PC-3 (cell line): ENCODE results near the gene RAB3B. TPM values are rescaled to one million over a fixed set of nuclear protein-coding genes. Genes with fewer than 3 reads are reported as not detected.

Source experiments
- ATAC-seq: fragments of 200-7000 bp; cut with Tn5 transposase; 2 replicates; pipeline ENCODE4 v1.9.1; 2020; ENCODE audit warnings: mild to moderate bottlenecking, moderate library complexity
- BruUV-seq: library from RNA; stranded (reverse); fragments of 400-500 nt; replicated peaks from 2 replicates; lab custom pipeline; 2021; lab: Mats Ljungman, UMichigan
- CTCF ChIA-PET: fragments of 300-600 bp; sonication (Branson Sonifier 250); formaldehyde crosslinking; loops from one replicate; lab custom pipeline; 2022; ENCODE audit warnings: antibody characterized with exemption; lab: Charles Lee
- POLR2A ChIA-PET: fragments of 300-600 bp; sonication (Branson Sonifier 250); formaldehyde crosslinking; loops from one replicate; lab custom pipeline; 2022; ENCODE audit warnings: antibody characterized with exemption; ENCODE audit not compliant: unreplicated experiment; lab: Charles Lee
- DNase-seq: peaks from one replicate; pipeline ENCODE4 v3.0.0-alpha.2; 2015
- H2AFZ ChIP-seq: fragments of 300-600 bp; sonication (generic); 2 replicates; pipeline ENCODE4 v1.6.0; 2016; ENCODE audit warnings: antibody characterized with exemption, low read length
- H3F3A ChIP-seq: fragments of 300-600 bp; sonication (generic); one replicate; pipeline ENCODE4 v1.6.0; 2017; ENCODE audit warnings: antibody characterized with exemption, low read length, control low read depth, mild to moderate bottlenecking; ENCODE audit not compliant: unreplicated experiment
- H3K27ac ChIP-seq: fragments of 300-600 bp; sonication (generic); 2 replicates; pipeline ENCODE4 v1.5.1; 2016; ENCODE audit warnings: mild to moderate bottlenecking, low read length
- H3K27me3 ChIP-seq: fragments of 300-600 bp; sonication (generic); 2 replicates; pipeline ENCODE4 v1.6.1; 2016; ENCODE audit warnings: low read length, mixed read lengths
- H3K36me3 ChIP-seq: fragments of 300-600 bp; sonication (generic); 2 replicates; pipeline ENCODE4 v1.6.1; 2016; ENCODE audit warnings: low read depth, mixed run types, low read length, mixed read lengths
- H3K4me1 ChIP-seq: fragments of 300-600 bp; sonication (generic); 2 replicates; pipeline ENCODE4 v1.5.1; 2016; ENCODE audit warnings: low read length; ENCODE audit not compliant: insufficient read depth
- H3K4me2 ChIP-seq: fragments of 300-600 bp; sonication (generic); 2 replicates; pipeline ENCODE4 v1.6.0; 2016; ENCODE audit warnings: low read length
- H3K4me3 ChIP-seq: fragments of 300-600 bp; sonication (generic); 2 replicates; pipeline ENCODE4 v1.5.1; 2016; ENCODE audit warnings: mild to moderate bottlenecking, low read length, mixed read lengths
- H3K79me2 ChIP-seq: fragments of 300-600 bp; sonication (generic); 2 replicates; pipeline ENCODE4 v1.6.1; 2017; ENCODE audit warnings: low read length, mixed read lengths
- H3K9ac ChIP-seq: fragments of 300-600 bp; sonication (generic); 2 replicates; pipeline ENCODE4 v1.6.0; 2016; ENCODE audit warnings: mild to moderate bottlenecking, low read length
- H3K9me2 ChIP-seq: fragments of 300-600 bp; sonication (generic); replicated peaks from 2 replicates; pipeline ENCODE4 v1.6.1; 2016; ENCODE audit warnings: mixed run types, low read length, mixed read lengths
- H3K9me3 ChIP-seq: fragments of 300-600 bp; sonication (generic); 2 replicates; pipeline ENCODE4 v1.6.1; 2016; ENCODE audit warnings: low read length, mixed read lengths
- H4K20me1 ChIP-seq: fragments of 300-600 bp; sonication (generic); 2 replicates; pipeline ENCODE4 v1.6.1; 2016; ENCODE audit warnings: low read length, mixed read lengths
- CTCF ChIP-seq: fragments of 300-600 bp; sonication (generic); conservative IDR thresholded peaks from 2 replicates; pipeline ENCODE4 v1.5.1; 2017; ENCODE audit warnings: antibody characterized with exemption, low read depth, mild to moderate bottlenecking, low read length
- EZH2 ChIP-seq: fragments of 300-600 bp; sonication (generic); IDR thresholded peaks from one replicate; pipeline ENCODE4 v1.6.1; 2017; ENCODE audit warnings: antibody characterized with exemption, mild to moderate bottlenecking, low read length; ENCODE audit not compliant: unreplicated experiment
- EZH2phosphoT487 ChIP-seq: fragments of 300-600 bp; sonication (generic); IDR thresholded peaks from 2 replicates; pipeline ENCODE4 v1.6.1; 2018; ENCODE audit warnings: mild to moderate bottlenecking, antibody characterized with exemption, low read length, borderline replicate concordance
- intact Hi-C: fragments of 100-400 bp; cut with micrococcal nuclease; formaldehyde crosslinking; loops from 2 replicates; pipeline ENCODE4 v1.9.0; 2023
- total RNA-seq: library from RNA; depleted of rRNA; stranded (reverse); fragments of >200 nt; gene quantifications from 2 replicates; pipeline ENCODE4 v1.2.3, GENCODE V29; 2014

The RAB3B gene
- total RNA-seq, 1 experiment from 2014 or later = 4.5 TPM

- H3K9me3 ChIP-seq = no peaks in the 10 kb centered on the region
- no peak overlapping the region for H3K4me2 ChIP-seq
- H3K36me3 ChIP-seq = no peaks in the 10 kb centered on the region
- no peaks in the 10 kb centered on the region for H3F3A ChIP-seq
- no peak for ATAC-seq
- POLR2A ChIA-PET = no interaction called here
- H4K20me1 ChIP-seq = no peaks in the 10 kb centered on the region
- no peaks in the 10 kb centered on the region for H3K27me3 ChIP-seq
- TF ChIP-seq EZH2 = no peak
- TF ChIP-seq EZH2phosphoT487 = no peak
- no peak for TF ChIP-seq CTCF
- DNase-seq = peak; percentile 23
- intact Hi-C loops = no loop called here
- H2AFZ ChIP-seq = no peak overlapping the region
- H3K9me2 ChIP-seq = no peaks in the 10 kb centered on the region
- BruUV-seq = no TSS peak
- no peak overlapping the region for H3K4me3 ChIP-seq
- no peak overlapping the region for H3K27ac ChIP-seq
- H3K4me1 ChIP-seq = peaks cover 12% of the 10 kb centered on the region; the same call in 1 of the 2 replicates
- CTCF ChIA-PET = no interaction called here
- H3K9ac ChIP-seq = no peak overlapping the region
- H3K79me2 ChIP-seq = no peaks in the 10 kb centered on the region
Observed at GRCh38 chr1:51928896-51929295, 61.6 kb downstream of the RAB3B start.

- peak; percentile 34 for DNase-seq
- peaks cover 12% of the 10 kb centered on the region; the same call in 1 of the 2 replicates for H3K4me1 ChIP-seq
- H3K9me3 ChIP-seq = no peaks in the 10 kb centered on the region
- H3K27me3 ChIP-seq = no peaks in the 10 kb centered on the region
- ChIA-PET POLR2A (no interaction called here), CTCF (no interaction called here)
- no peaks in the 10 kb centered on the region for H3K36me3 ChIP-seq
- H3K4me3 ChIP-seq = no peak overlapping the region
- BruUV-seq = no TSS peak
- no peaks in the 10 kb centered on the region for H3F3A ChIP-seq
- H3K9me2 ChIP-seq = no peaks in the 10 kb centered on the region
- H2AFZ ChIP-seq = no peak overlapping the region
- no peak overlapping the region for H3K4me2 ChIP-seq
- no peaks in the 10 kb centered on the region for H3K79me2 ChIP-seq
- H4K20me1 ChIP-seq = no peaks in the 10 kb centered on the region
- H3K9ac ChIP-seq = no peak overlapping the region
- H3K27ac ChIP-seq = no peak overlapping the region
- intact Hi-C loops = no loop called here
- no peak for TF ChIP-seq EZH2
- ATAC-seq = peak; percentile 22; the same call in 1 of the 2 replicates
Observed at GRCh38 chr1:51927029-51927428, 63.5 kb downstream of the RAB3B start.

DNA sequence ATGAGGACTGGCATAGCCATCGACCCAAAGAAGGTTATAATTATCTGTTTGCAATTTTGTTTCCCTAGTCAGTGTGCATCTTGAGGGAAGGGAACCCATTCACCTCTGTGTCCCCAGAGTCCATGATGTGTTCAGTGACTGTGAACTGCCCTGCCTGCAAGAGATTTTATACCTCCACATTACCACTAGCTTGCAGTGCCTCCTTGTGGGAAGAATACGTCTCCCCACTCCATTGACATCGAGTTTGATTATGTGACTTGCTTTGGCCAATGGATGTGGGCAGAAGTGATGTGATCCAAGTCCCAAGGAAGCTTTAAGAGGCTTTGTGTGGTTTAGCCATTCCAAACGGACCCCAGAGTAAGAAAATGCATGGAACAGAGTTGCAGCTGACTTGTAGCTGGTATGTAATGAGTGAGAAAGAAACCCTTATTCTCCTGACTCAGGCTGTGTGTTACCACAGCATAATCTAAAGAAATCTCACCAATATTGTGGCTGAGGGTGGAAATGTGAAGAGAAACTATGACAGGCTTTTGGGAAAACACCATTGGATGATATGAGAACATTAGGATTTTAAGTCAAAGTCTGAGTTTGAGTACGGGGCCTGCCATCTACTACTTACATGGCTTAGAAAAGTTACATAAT is 64.2 kb downstream of the RAB3B start:
- H2AFZ ChIP-seq = no peak overlapping the region
- no peaks in the 10 kb centered on the region for H4K20me1 ChIP-seq
- intact Hi-C loops = no loop called here
- TF ChIP-seq EZH2phosphoT487 = no peak
- TF ChIP-seq EZH2 = no peak
- TF ChIP-seq CTCF = peak; percentile 65
- ChIA-PET CTCF (no interaction called here), POLR2A (no interaction called here)
- H3K9me2 ChIP-seq = no peaks in the 10 kb centered on the region
- H3K4me3 ChIP-seq = no peak overlapping the region
- H3F3A ChIP-seq = no peaks in the 10 kb centered on the region
- H3K27ac ChIP-seq = no peak overlapping the region
- no TSS peak for BruUV-seq
- H3K9ac ChIP-seq = no peak overlapping the region
- H3K4me1 ChIP-seq = peaks cover 12% of the 10 kb centered on the region; the same call in 1 of the 2 replicates
- H3K36me3 ChIP-seq = no peaks in the 10 kb centered on the region
- peak; percentile 62 for DNase-seq
- H3K4me2 ChIP-seq = no peak overlapping the region
- no peaks in the 10 kb centered on the region for H3K9me3 ChIP-seq
- no peaks in the 10 kb centered on the region for H3K27me3 ChIP-seq
- ATAC-seq = peak; percentile 50
- no peaks in the 10 kb centered on the region for H3K79me2 ChIP-seq
